GM21737 (cell line): ENCODE results near the gene CACNA1A.
"Not testable (repeated sequence)": the region's sequence is repeated elsewhere in the genome, so short reads cannot be mapped to it uniquely, and the experiment has no call there.

Source experiments
- ATAC-seq: cut with Tn5 transposase; IDR thresholded peaks from one replicate; pipeline ENCODE4 v1.9.1; 2021; ENCODE audit warnings: mild to moderate bottlenecking, moderate library complexity; ENCODE audit not compliant: unreplicated experiment

Gene CACNA1A

GRCh38 chr19:13282486-13283065 lies 223.7 kb downstream of the CACNA1A start:
- no peak for ATAC-seq

GRCh38 chr19:13281567-13282291 lies 224.6 kb downstream of the CACNA1A start:
- no peak for ATAC-seq

DNA sequence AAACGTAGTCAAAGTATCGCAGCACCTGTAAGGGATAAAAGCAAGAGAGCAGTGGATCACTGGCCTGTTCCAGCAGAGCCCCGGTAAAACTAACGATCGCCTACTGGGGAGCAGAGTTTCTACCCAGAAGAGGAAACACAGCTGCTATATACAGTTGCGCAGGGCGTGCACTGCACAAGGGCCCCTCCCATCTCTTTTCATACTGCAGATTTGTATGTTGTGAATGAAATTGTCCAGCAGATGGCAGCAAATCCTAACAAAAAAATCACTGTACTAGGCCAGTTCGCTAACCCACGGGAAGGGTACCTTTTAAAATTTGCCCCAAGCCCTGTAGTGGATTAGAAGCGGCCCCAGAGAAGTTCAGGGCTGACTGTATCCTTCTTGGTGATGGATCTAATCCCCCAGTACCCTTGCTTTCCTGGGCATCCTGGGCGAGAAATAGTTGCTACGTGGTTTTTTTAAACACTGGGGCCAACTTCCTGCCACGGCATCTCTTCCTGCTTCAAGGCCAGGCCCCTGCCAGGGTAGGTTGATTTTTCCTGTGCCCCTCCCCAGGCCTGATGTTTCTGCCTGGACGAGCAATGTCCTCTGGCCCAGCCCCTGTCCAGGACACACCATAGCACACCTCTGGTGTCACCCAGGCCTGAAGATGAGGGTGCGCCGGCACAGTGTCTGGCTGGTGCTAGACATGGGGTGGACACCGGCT lies 229.0 kb downstream of the CACNA1A start:
- no peak for ATAC-seq

DNA sequence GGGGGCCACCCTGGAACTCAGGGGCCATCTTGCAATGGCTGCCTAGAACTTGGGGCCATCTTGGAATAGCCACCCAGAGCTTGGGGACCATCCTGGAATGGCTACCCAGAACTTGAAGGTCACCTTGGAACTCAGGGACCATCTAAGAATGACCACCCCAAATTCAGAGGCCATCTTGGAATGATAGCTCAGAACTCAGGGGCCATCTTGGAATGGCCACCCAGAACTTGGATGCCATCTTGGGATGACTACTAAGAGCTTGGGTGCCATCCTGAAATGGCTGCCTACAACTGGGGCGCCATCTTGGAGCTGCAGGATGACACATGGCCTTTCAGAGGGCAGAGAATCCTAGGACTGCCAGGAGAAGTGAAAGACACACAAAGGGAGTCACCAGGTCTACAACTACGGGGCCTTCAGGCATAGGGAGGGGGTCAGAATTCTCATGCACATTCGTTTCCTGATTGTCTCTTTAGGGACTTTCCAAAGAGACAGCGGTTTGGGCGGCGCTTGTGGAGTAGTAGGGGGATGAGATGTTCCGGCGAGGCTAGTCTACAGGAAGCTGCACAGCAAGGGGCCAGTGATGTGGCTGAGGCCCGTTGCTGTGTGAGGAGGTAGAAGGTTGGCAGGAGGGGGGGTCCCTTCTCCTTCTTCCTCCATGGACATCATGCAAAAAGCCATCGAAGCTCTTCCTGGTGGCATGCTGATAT lies 231.1 kb downstream of the CACNA1A start:
- ATAC-seq, result no peak

GRCh38 chr19:13270514-13271105 lies 235.7 kb downstream of the CACNA1A start:
- ATAC-seq, result no peak

GRCh38 chr19:13269348-13269747 lies 236.9 kb downstream of the CACNA1A start:
- ATAC-seq, result no peak

DNA sequence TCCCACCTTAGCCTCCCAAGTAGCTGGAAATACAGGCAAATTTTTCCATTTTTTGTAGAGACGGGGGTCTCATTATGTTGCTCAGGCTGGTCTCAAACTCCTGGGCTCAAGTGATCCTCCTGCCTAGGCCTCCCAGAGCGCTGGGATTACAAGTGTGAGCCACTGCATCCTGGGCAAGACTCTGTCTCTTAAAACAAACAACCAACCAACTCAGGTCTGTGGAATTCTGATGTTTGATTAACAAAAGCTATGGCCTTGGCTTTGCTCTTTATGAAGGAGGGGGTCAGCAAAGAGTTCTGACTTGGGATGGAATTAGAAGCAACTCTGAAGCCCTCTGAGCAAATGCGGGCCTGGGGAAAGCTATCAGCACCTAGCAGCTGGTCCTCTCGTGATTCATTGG lies 238.4 kb downstream of the CACNA1A start:
- no peak for ATAC-seq

DNA sequence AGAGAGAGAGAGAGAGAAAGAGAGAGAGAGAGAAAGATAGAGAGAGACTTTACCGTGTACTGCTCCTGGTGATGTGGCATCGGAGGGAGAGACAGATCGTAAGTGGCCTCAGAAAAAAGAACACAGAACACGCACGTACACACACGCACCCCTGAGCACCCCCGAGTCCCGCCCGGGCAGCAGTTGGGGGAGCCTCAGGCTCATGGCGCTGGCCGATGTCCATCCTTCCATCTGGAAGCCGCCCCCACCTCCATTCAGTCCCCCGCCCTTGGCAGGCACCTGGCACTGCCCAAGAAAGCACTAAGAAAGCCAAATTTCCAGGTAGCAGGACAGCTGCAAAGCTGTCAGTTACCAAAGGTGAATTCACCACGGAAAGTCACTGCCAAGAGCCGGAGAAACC lies 239.1 kb downstream of the CACNA1A start:
- no peak for ATAC-seq

GRCh38 chr19:13262450-13262849 lies 243.8 kb downstream of the CACNA1A start:
- ATAC-seq, result no peak

DNA sequence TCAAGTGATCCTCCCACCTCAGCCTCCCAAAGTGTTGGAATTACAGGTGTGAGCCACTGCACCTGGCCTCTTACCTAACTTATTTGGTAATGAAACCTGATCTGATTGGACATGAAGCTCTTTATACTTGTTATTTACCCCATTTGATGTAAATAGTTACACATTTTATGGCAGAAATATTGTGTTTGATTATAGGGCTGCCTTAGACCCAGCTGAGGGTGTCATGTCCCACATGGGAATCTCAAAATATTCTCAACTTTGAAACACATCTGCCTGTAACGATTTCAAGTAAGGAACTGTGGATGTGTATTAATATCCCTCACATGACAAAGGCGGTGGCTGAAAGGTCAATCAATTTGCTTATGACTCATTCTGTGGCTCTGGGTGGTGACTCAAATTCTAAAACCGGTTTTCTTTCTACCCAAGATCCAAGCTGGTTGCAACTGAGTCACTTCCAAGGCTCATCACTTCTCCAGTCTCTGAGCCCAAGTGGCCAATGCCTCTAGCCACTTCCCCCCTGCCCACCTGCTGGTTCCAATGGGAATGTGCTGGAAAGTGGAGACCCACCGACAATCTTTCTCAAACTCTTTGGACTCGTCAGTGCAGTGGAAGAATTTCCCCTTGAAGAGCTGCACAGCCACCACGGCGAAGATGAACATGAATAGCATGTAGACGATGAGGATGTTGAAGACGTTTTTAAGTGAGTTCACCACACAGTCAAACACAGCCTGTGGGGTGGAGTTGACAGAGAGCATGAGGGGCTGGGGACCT lies 245.2 kb downstream of the CACNA1A start:
- ATAC-seq, result peak; percentile 73

DNA sequence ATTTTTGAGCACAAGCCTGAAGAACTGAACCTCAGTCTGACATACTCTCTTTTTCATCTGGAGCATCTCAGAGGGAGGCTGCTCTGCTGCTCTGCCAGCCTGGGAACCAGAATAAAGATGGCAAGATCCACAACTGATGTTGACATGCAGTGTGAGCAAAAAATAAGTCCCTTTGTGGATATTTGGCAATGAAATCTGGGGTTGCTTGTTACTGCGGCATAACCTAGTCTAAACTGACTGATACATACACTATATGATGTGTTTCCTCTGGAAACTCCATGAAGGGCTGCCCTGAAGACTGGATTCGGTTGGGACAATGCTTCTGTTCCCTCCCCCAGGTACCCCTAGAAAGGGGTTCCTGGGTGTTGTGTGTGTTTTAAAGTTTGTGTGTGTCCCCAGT lies 249.4 kb downstream of the CACNA1A start:
- no peak for ATAC-seq

DNA sequence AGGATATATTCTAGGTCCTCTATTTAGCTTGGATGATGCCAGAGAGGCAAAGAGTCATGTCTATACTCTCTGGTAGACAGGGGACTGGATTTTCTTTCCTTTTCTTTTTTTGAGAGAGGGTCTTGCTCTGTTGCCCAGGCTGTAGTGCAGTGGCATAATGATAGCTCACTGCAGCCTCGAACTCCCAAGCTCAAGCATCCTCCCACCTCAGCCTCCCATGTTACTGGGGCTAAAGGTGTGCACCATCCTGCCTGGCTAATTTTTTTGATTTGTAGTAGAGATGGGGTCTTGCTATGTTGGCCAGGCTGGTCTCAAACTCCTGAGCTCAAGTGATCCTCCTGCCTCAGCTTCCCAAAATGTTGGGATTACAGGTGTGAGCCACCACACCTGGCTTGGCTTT lies 249.9 kb downstream of the CACNA1A start:
- not testable (repeated sequence) for ATAC-seq

- ATAC-seq, result no peak
Measured at GRCh38 chr19:13255719-13256059, 250.6 kb downstream of the CACNA1A start.

DNA sequence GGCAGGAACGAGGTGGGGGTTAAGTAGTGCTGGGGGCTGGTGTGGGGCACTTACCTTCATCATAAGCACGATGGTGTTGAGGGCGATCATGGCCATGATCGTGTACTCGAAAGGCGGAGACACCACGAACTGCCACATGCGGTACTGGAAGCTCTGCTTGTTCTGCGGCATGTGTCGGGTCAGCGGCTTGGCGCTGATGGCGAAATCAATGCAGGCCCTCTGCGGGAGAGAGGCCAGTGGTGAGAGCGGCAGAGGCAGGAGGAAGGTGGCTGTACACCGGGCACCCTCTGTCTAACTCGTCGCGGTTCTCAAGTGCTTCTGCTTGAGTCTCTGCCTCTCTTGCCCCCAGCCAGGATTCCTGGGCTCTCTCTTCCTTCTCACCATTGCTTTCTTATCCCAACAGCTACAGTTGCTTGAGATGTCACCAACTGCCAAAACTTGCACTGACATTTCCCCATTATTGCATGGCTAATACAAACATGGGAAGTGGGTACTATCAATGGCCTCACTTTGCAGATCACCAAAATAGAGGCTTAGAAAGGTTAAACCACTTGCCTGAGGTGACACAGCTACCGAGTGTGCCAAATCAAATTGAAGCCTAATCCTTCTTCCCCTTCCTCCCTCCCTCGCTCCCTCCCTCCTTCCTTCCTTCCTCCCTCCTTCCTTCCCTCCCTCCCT lies 251.1 kb downstream of the CACNA1A start:
- ATAC-seq, result no peak

- ATAC-seq, result no peak
Measured at GRCh38 chr19:13252569-13253335, 253.5 kb downstream of the CACNA1A start.

GRCh38 chr19:13244920-13245319 lies 261.4 kb downstream of the CACNA1A start:
- ATAC-seq, result no peak

DNA sequence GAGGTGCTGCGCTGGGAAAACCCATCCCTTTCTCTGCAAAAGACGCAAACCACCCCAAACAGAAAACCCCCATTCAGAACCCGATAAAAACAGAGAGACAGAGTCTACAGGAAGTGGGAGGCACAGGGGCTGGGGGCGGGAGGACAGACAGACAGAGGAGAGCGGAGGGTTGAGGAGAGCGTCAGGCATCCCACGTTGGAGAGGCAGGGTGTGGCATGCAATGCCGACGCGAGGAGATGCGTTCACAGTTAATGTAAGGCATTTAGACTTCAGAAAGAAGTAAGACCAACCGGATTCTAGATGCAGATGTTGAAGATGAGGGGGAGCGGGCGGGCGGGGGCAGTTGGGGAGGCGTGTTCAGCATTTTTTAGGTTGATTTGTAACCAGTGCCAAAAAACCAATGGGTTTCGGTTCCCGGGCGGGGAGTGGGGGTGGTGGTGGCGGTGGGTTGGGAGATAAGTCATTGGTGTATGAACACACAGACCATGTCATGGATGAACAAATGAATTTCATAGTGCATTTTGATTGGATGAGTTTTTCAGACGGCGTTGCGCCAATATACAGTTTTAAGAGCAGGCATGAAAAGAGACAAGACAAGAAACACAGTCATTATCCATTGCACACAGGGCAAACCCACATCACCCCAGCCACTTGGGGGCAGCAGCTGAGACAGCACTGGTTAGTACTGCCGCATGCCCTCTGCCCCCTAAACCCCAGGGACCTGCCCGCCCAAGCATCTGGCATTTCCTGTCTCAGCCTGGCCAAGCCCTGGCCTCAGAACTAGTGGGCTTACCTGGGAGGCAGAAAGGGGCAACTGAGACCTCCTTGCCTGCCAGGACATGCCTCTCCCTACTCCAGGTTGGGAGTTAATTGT lies 264.8 kb downstream of the CACNA1A start:
- ATAC-seq, result no peak

- ATAC-seq, result no peak
Measured at GRCh38 chr19:13240312-13241022, 265.8 kb downstream of the CACNA1A start.
